Measurements from ENCODE around the gene TSPAN5. TPM values are rescaled to one million over a fixed set of nuclear protein-coding genes. Genes with fewer than 3 reads are reported as not detected.
"Not testable (repeated sequence)": the region's sequence is repeated elsewhere in the genome, so short reads cannot be mapped to it uniquely, and the experiment has no call there.

Gene TSPAN5
- polyA plus RNA-seq, 1 donor from 2014 or later, result 18.8 TPM

DNA sequence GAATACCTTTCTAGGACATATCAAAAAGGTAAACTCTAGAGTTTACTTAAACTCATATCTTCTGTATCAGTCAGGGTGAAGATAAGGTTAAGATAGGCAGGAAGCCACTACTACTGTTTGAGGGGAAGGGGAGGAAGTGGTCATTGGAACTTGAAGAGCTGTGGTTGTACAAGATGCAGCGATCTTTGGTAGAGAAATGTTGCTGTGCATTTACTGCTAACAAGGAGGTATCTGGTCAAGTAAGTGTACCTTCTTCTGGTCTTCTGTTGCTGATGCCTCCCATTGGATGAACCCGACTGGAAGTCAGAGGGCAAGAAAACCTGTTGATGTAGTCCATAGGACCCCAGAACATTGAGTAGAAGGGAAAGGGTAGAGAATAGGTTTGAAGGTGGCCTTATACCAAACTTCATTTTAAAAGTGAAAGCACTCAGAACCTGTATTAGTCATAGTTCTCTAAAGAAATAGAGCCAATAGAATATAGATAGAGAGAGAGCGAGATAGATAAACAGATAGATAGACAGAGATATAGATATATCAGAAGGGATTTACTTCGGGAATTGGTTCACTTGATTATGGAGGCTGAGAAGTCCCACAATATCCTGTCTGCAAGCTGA is 47.9 kb upstream of the TSPAN5 start:
- no peaks in the 10 kb centered on the region for H3F3A ChIP-seq (ENCODE audit: insufficient read depth, low read length, poor library complexity, severe bottlenecking)
- H3K9me2 ChIP-seq (ENCODE audit: insufficient read depth, low read length), result no peaks in the 10 kb centered on the region
- no peak overlapping the region for H3K4me3 ChIP-seq (ENCODE audit: low read length)
- H3K27ac ChIP-seq (ENCODE audit: low read length), result no peak overlapping the region
- H3K9me3 ChIP-seq (ENCODE audit: low read length), result no peaks in the 10 kb centered on the region
- H3K9ac ChIP-seq (ENCODE audit: low read length), result no peak overlapping the region
- no peaks in the 10 kb centered on the region for H3K36me3 ChIP-seq (ENCODE audit: insufficient read depth, low read length)
- no peak for TF ChIP-seq EP300 (conservative IDR thresholded peaks at IDR 0.05; ENCODE audit: poor library complexity, severe bottlenecking)
- TF ChIP-seq EZH2 (IDR thresholded peaks at IDR 0.05; ENCODE audit: borderline replicate concordance, insufficient read depth, low read length, poor library complexity, severe bottlenecking), result no peak
- TF ChIP-seq, protein P1, sequence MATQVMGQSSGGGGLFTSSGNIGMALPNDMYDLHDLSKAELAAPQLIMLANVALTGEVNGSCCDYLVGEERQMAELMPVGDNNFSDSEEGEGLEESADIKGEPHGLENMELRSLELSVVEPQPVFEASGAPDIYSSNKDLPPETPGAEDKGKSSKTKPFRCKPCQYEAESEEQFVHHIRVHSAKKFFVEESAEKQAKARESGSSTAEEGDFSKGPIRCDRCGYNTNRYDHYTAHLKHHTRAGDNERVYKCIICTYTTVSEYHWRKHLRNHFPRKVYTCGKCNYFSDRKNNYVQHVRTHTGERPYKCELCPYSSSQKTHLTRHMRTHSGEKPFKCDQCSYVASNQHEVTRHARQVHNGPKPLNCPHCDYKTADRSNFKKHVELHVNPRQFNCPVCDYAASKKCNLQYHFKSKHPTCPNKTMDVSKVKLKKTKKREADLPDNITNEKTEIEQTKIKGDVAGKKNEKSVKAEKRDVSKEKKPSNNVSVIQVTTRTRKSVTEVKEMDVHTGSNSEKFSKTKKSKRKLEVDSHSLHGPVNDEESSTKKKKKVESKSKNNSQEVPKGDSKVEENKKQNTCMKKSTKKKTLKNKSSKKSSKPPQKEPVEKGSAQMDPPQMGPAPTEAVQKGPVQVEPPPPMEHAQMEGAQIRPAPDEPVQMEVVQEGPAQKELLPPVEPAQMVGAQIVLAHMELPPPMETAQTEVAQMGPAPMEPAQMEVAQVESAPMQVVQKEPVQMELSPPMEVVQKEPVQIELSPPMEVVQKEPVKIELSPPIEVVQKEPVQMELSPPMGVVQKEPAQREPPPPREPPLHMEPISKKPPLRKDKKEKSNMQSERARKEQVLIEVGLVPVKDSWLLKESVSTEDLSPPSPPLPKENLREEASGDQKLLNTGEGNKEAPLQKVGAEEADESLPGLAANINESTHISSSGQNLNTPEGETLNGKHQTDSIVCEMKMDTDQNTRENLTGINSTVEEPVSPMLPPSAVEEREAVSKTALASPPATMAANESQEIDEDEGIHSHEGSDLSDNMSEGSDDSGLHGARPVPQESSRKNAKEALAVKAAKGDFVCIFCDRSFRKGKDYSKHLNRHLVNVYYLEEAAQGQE (IDR thresholded peaks at IDR 0.05; ENCODE audit: borderline replicate concordance), result no peak
- no peak for TF ChIP-seq POLR2AphosphoS5 (IDR thresholded peaks at IDR 0.05)
- H4K20me1 ChIP-seq (ENCODE audit: insufficient read depth), result no peaks in the 10 kb centered on the region
- no peak overlapping the region for H2AFZ ChIP-seq (ENCODE audit: low read depth, low read length)
- H3K79me2 ChIP-seq (replicated peaks; ENCODE audit: insufficient read depth, low read length), result no peaks in the 10 kb centered on the region
- H3K27me3 ChIP-seq (ENCODE audit: insufficient read depth, low read depth, low read length), result no peaks in the 10 kb centered on the region
- no peak overlapping the region for H3K4me2 ChIP-seq (ENCODE audit: low read length)

DNA sequence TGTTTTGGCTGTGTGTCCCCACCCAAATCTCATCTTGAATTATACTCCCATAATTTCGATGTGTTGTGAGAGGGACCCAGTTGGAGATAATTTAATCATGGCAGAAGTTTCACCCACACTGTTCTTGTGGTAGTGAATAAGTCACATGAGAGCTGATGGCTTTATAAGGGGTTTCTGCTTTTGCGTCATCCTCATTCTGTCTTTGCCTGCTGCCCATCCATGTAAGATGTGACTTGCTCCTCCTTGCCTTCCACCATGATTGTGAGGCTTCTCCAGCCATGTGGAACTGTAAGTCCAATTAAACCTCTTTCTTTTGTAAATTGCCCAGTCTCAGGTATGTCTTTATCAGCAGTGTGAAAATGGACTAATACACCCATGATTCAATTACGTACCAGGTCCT is 47.2 kb upstream of the TSPAN5 start:
- H3K9me2 ChIP-seq (ENCODE audit: insufficient read depth, low read length); H3F3A ChIP-seq (ENCODE audit: insufficient read depth, low read length, poor library complexity, severe bottlenecking); H3K36me3 ChIP-seq (ENCODE audit: insufficient read depth, low read length); H3K4me2 ChIP-seq (ENCODE audit: low read length); H3K4me3 ChIP-seq (ENCODE audit: low read length); H3K9ac ChIP-seq (ENCODE audit: low read length); H4K20me1 ChIP-seq (ENCODE audit: insufficient read depth); H3K79me2 ChIP-seq (replicated peaks; ENCODE audit: insufficient read depth, low read length); H3K27me3 ChIP-seq (ENCODE audit: insufficient read depth, low read depth, low read length); H3K9me3 ChIP-seq (ENCODE audit: low read length); H2AFZ ChIP-seq (ENCODE audit: low read depth, low read length); H3K27ac ChIP-seq (ENCODE audit: low read length): not testable (repeated sequence)

DNA sequence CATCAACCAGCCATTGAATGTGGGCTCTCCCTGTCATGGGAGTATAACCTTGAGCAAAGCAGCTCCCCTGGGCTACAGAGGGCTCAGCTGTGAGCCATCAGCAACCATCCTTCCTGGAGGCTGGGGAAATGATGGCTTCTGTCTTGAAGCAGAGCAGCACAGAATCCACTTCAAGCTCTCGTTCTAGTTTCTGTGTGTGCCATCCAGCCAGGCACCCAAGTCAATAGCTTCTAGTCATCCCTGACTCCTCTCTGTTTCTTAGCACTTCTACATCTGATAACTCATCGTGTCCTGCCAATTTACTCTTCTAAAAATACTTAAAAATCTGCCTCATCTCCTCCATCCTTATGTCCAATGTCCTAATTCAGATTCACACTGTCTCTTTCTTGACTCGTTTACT is 42.2 kb upstream of the TSPAN5 start:
- Histone ChIP-seq H2AFZ (ENCODE audit: low read depth, low read length) (no peak overlapping the region), H3K9me2 (ENCODE audit: insufficient read depth, low read length) (no peaks in the 10 kb centered on the region), H3F3A (ENCODE audit: insufficient read depth, low read length, poor library complexity, severe bottlenecking) (no peaks in the 10 kb centered on the region), H3K9ac (ENCODE audit: low read length) (no peak overlapping the region), H3K27ac (ENCODE audit: low read length) (no peak overlapping the region), H3K4me3 (ENCODE audit: low read length) (no peak overlapping the region), H3K4me2 (ENCODE audit: low read length) (no peak overlapping the region), H3K9me3 (ENCODE audit: low read length) (no peaks in the 10 kb centered on the region), H4K20me1 (ENCODE audit: insufficient read depth) (no peaks in the 10 kb centered on the region), H3K36me3 (ENCODE audit: insufficient read depth, low read length) (no peaks in the 10 kb centered on the region), H3K27me3 (ENCODE audit: insufficient read depth, low read depth, low read length) (no peaks in the 10 kb centered on the region), H3K79me2 (replicated peaks; ENCODE audit: insufficient read depth, low read length) (no peaks in the 10 kb centered on the region)
- TF ChIP-seq RAD21 (conservative IDR thresholded peaks at IDR 0.05) (no peak), EZH2 (IDR thresholded peaks at IDR 0.05; ENCODE audit: borderline replicate concordance, insufficient read depth, low read length, poor library complexity, severe bottlenecking) (no peak), TAF1 (IDR thresholded peaks at IDR 0.05; ENCODE audit: low read depth) (no peak)

DNA sequence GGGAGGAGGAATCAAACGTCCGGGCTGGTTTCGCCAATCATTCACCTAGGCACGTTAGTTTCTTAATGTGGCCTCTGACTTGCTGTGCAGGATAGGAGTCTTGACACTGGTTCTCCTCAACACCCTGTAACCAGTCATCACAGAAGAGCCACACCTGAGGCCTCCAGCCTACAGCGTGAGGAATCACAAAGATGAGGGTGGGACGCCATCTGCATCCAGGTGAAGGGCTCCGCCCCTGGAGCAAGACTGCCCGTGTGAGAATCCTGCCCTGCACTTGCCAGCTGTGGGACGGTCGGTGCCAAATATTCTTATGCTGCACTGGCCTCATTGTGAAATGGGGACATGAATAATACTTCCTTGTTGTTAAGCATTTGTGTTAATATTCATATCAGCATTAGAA is 35.7 kb upstream of the TSPAN5 start:
- H3K4me3 ChIP-seq (ENCODE audit: low read length), result no peak overlapping the region
- H3K27ac ChIP-seq (ENCODE audit: low read length), result no peak overlapping the region
- no peaks in the 10 kb centered on the region for H3K79me2 ChIP-seq (replicated peaks; ENCODE audit: insufficient read depth, low read length)
- no peak overlapping the region for H3K9ac ChIP-seq (ENCODE audit: low read length)
- H3K4me2 ChIP-seq (ENCODE audit: low read length), result no peak overlapping the region
- TF ChIP-seq, protein P2, sequence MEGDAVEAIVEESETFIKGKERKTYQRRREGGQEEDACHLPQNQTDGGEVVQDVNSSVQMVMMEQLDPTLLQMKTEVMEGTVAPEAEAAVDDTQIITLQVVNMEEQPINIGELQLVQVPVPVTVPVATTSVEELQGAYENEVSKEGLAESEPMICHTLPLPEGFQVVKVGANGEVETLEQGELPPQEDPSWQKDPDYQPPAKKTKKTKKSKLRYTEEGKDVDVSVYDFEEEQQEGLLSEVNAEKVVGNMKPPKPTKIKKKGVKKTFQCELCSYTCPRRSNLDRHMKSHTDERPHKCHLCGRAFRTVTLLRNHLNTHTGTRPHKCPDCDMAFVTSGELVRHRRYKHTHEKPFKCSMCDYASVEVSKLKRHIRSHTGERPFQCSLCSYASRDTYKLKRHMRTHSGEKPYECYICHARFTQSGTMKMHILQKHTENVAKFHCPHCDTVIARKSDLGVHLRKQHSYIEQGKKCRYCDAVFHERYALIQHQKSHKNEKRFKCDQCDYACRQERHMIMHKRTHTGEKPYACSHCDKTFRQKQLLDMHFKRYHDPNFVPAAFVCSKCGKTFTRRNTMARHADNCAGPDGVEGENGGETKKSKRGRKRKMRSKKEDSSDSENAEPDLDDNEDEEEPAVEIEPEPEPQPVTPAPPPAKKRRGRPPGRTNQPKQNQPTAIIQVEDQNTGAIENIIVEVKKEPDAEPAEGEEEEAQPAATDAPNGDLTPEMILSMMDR (IDR thresholded peaks at IDR 0.05; ENCODE audit: poor library complexity, severe bottlenecking), result no peak
- no peaks in the 10 kb centered on the region for H3K36me3 ChIP-seq (ENCODE audit: insufficient read depth, low read length)
- H3K9me3 ChIP-seq (ENCODE audit: low read length), result no peaks in the 10 kb centered on the region
- no peaks in the 10 kb centered on the region for H3F3A ChIP-seq (ENCODE audit: insufficient read depth, low read length, poor library complexity, severe bottlenecking)
- H3K9me2 ChIP-seq (ENCODE audit: insufficient read depth, low read length), result no peaks in the 10 kb centered on the region
- H3K27me3 ChIP-seq (ENCODE audit: insufficient read depth, low read depth, low read length), result no peaks in the 10 kb centered on the region
- H4K20me1 ChIP-seq (ENCODE audit: insufficient read depth), result no peaks in the 10 kb centered on the region
- no peak overlapping the region for H2AFZ ChIP-seq (ENCODE audit: low read depth, low read length)

Measured in neural cell (in vitro differentiated cells).